Nephron progenitor cell (in vitro differentiated cells): ENCODE measurements around the gene RUNDC3A.

Experiments
- DNase-seq: peaks from one replicate; pipeline ENCODE4 v3.0.0; 2021
- H3K27ac Mint-ChIP-seq: 2 replicates; pipeline ENCODE4 v1.8.0; 2021; ENCODE audit warnings: mild to moderate bottlenecking, moderate library complexity, mixed read lengths
- H3K27me3 Mint-ChIP-seq: 2 replicates; pipeline ENCODE4 v1.8.0; 2021; ENCODE audit warnings: mild to moderate bottlenecking, low read depth, mixed read lengths; ENCODE audit not compliant: poor library complexity
- H3K36me3 Mint-ChIP-seq: 2 replicates; pipeline ENCODE4 v1.8.0; 2021; ENCODE audit warnings: low read depth, mixed read lengths
- H3K4me1 Mint-ChIP-seq: 2 replicates; pipeline ENCODE4 v1.8.0; 2021; ENCODE audit warnings: mixed read lengths
- H3K4me3 Mint-ChIP-seq: 2 replicates; pipeline ENCODE4 v1.8.0; 2021; ENCODE audit warnings: mild to moderate bottlenecking, moderate library complexity, mixed read lengths
- H3K9me3 Mint-ChIP-seq: 2 replicates; pipeline ENCODE4 v1.8.0; 2021; ENCODE audit warnings: mild to moderate bottlenecking, moderate library complexity, mixed read lengths
- CTCF ChIP-seq: fragments of 200-600 bp; sonication (generic); IDR thresholded peaks from 2 replicates; pipeline ENCODE4 v1.5.0; 2021; ENCODE audit warnings: antibody characterized with exemption

Gene RUNDC3A

GRCh38 chr17:44293509-44294226 is 14.7 kb upstream of the RUNDC3A start:
- H3K9me3 Mint-ChIP-seq, result no peaks in the 10 kb centered on the region
- no peak for DNase-seq
- no peak overlapping the region for H3K27ac Mint-ChIP-seq
- no peaks in the 10 kb centered on the region for H3K4me1 Mint-ChIP-seq
- H3K36me3 Mint-ChIP-seq, result no peaks in the 10 kb centered on the region
- peaks cover 51% of the 10 kb centered on the region for H3K27me3 Mint-ChIP-seq
- TF ChIP-seq CTCF, result no peak
- no peak overlapping the region for H3K4me3 Mint-ChIP-seq

GRCh38 chr17:44297975-44298374 is 10.4 kb upstream of the RUNDC3A start:
- Mint-ChIP-seq H3K27ac (no peak overlapping the region), H3K36me3 (no peaks in the 10 kb centered on the region), H3K27me3 (peaks cover 29% of the 10 kb centered on the region), H3K4me3 (no peak overlapping the region), H3K4me1 (no peaks in the 10 kb centered on the region), H3K9me3 (no peaks in the 10 kb centered on the region)
- no peak for DNase-seq
- no peak for TF ChIP-seq CTCF

GRCh38 chr17:44304651-44305050 is 3.8 kb upstream of the RUNDC3A start:
- no peak for TF ChIP-seq CTCF
- peaks cover 15% of the 10 kb centered on the region for H3K4me1 Mint-ChIP-seq
- H3K9me3 Mint-ChIP-seq, result no peaks in the 10 kb centered on the region
- no peaks in the 10 kb centered on the region for H3K36me3 Mint-ChIP-seq
- no peak overlapping the region for H3K27ac Mint-ChIP-seq
- no peak overlapping the region for H3K4me3 Mint-ChIP-seq
- DNase-seq, result no peak
- H3K27me3 Mint-ChIP-seq, result peaks cover 27% of the 10 kb centered on the region

GRCh38 chr17:44307387-44308186 is 814 bp upstream of the RUNDC3A start:
- Mint-ChIP-seq H3K36me3 (no peaks in the 10 kb centered on the region), H3K9me3 (no peaks in the 10 kb centered on the region), H3K4me1 (peaks cover 15% of the 10 kb centered on the region), H3K27me3 (peaks cover 56% of the 10 kb centered on the region), H3K27ac (no peak overlapping the region), H3K4me3 (peak overlapping the region; percentile 82)
- TF ChIP-seq CTCF, result no peak
- peak; percentile 66 for DNase-seq

- Mint-ChIP-seq H3K4me1 (peaks cover 15% of the 10 kb centered on the region), H3K36me3 (no peaks in the 10 kb centered on the region), H3K27ac (no peak overlapping the region), H3K9me3 (no peaks in the 10 kb centered on the region), H3K4me3 (no peak overlapping the region), H3K27me3 (peaks cover 61% of the 10 kb centered on the region)
- TF ChIP-seq CTCF, result no peak
- DNase-seq, result no peak
These were observed 464 bp downstream of the RUNDC3A start for GRCh38 chr17:44308865-44309264.
